Measurements from ENCODE around the gene TLK2. TPM values are rescaled to one million over a fixed set of nuclear protein-coding genes. Genes with fewer than 3 reads are reported as not detected.
"Not testable (repeated sequence)": the region's sequence is repeated elsewhere in the genome, so short reads cannot be mapped to it uniquely, and the experiment has no call there.

The TLK2 gene
- polyA plus RNA-seq, 1 donor (not counting 4 experiments of a cell fraction or from before 2014, with no cell fraction given) = 33.4 TPM

GRCh38 chr17:62591333-62591732 is 112.7 kb downstream of the TLK2 start:
- Histone ChIP-seq H3K9me3 (ENCODE audit: control insufficient read depth, low read depth, low read length) (no peaks in the 10 kb centered on the region), H4K20me1 (ENCODE audit: control insufficient read depth, extremely low read depth, insufficient read depth, low read length) (peaks cover 5% of the 10 kb centered on the region), H3K4me1 (ENCODE audit: control insufficient read depth, extremely low read depth, insufficient read depth, low read length) (peaks cover 4% of the 10 kb centered on the region), H3K36me3 (ENCODE audit: control insufficient read depth in 2 of 2, extremely low read depth in 1 of 2, insufficient read depth in 2 of 2, low read length in 2 of 2) (peaks cover 15% of the 10 kb centered on the region in 2 experiments), H3K4me2 (ENCODE audit: control insufficient read depth, extremely low read depth, insufficient read depth, low read depth, low read length) (no peak overlapping the region), H3K4me3 (ENCODE audit: control insufficient read depth in 2 of 3, extremely low read depth in 1 of 3, insufficient read depth in 2 of 3, low read depth in 1 of 3, low read length in 3 of 3) (no peak overlapping the region), H3K9me1 (ENCODE audit: control insufficient read depth, extremely low read depth, insufficient read depth, low read length) (no peaks in the 10 kb centered on the region), H2AFZ (ENCODE audit: control insufficient read depth, low read length) (no peak overlapping the region), H3K27me3 (ENCODE audit: control insufficient read depth, extremely low read depth, insufficient read depth, low read length) (no peaks in the 10 kb centered on the region), H3K9ac (ENCODE audit: control insufficient read depth, extremely low read depth, insufficient read depth, low read length) (no peak overlapping the region), H3K79me2 (ENCODE audit: control insufficient read depth, insufficient read depth, low read length) (no peaks in the 10 kb centered on the region), H3K27ac (ENCODE audit: control insufficient read depth, insufficient read depth, low read length) (no peak overlapping the region)
- FAIRE-seq (no peak), DNase-seq (ENCODE audit: low read depth, low spot score) (no peak)
- TF ChIP-seq CTCF (optimal IDR thresholded peaks at IDR 0.05 in 1 of 3, IDR thresholded peaks at IDR 0.05 in 1 of 3, conservative IDR thresholded peaks at IDR 0.05 in 1 of 3; ENCODE audit: extremely low read depth in 1 of 3, insufficient read depth in 2 of 3, low read length in 3 of 3) = no peak
- TF ChIP-seq EZH2 (IDR thresholded peaks at IDR 0.05; ENCODE audit: low read length) = no peak
- dilution Hi-C loops (cut with MboI; ENCODE audit: extremely low pct_ligation_motif_present, low sequenced_read_pairs) = no loop called here

- H3K4me3 ChIP-seq (ENCODE audit: control insufficient read depth in 2 of 3, extremely low read depth in 1 of 3, insufficient read depth in 2 of 3, low read depth in 1 of 3, low read length in 3 of 3); DNase-seq (ENCODE audit: low read depth, low spot score); H3K27ac ChIP-seq (ENCODE audit: control insufficient read depth, insufficient read depth, low read length); H2AFZ ChIP-seq (ENCODE audit: control insufficient read depth, low read length); H3K9me1 ChIP-seq (ENCODE audit: control insufficient read depth, extremely low read depth, insufficient read depth, low read length); H3K4me1 ChIP-seq (ENCODE audit: control insufficient read depth, extremely low read depth, insufficient read depth, low read length); H4K20me1 ChIP-seq (ENCODE audit: control insufficient read depth, extremely low read depth, insufficient read depth, low read length); H3K27me3 ChIP-seq (ENCODE audit: control insufficient read depth, extremely low read depth, insufficient read depth, low read length); H3K9me3 ChIP-seq (ENCODE audit: control insufficient read depth, low read depth, low read length); H3K79me2 ChIP-seq (ENCODE audit: control insufficient read depth, insufficient read depth, low read length); dilution Hi-C loops (cut with MboI; ENCODE audit: extremely low pct_ligation_motif_present, low sequenced_read_pairs); H3K9ac ChIP-seq (ENCODE audit: control insufficient read depth, extremely low read depth, insufficient read depth, low read length); FAIRE-seq; H3K4me2 ChIP-seq (ENCODE audit: control insufficient read depth, extremely low read depth, insufficient read depth, low read depth, low read length): not testable (repeated sequence)
- H3K36me3 ChIP-seq (ENCODE audit: control insufficient read depth in 2 of 2, extremely low read depth in 1 of 2, insufficient read depth in 2 of 2, low read length in 2 of 2) = peaks cover 13 to 16% of the 10 kb centered on the region in 2 experiments
Measured at GRCh38 chr17:62591822-62592221, 113.2 kb downstream of the TLK2 start.

All from keratinocyte (primary cell).